Natural killer cell treated with Interleukin-12 subunit alpha and Interleukin-12 subunit beta and Interleukin-15 and Interleukin-18, amount 100 ng/mL, for 72 hours (primary cell): ENCODE measurements around the gene CD74. TPM values are rescaled to one million over a fixed set of nuclear protein-coding genes. Genes with fewer than 3 reads are reported as not detected.
A peak's percentile ranks its signal among the peaks of the same experiment; 100 is the strongest.

Source experiments
- ATAC-seq, 2 donors: fragments of 150-1000 bp; cut with Tn5 transposase in 1 of 2; sonication (Bioruptor Pico), chemical (Tn5 transposase) in 1 of 2; 2 replicates each; pipeline ENCODE4 v1.10.0; 2021
- DNase-seq: peaks from one replicate; pipeline ENCODE4 v3.0.0; 2022; ENCODE audit warnings: low spot score
- H3K27ac Mint-ChIP-seq, 2 donors: 1 replicate in 1 of 2; 2 replicates in 1 of 2; pipeline ENCODE4 v1.8.0; 2022; ENCODE audit warnings: mixed read lengths in 2 of 2, mild to moderate bottlenecking in 1 of 2, moderate library complexity in 1 of 2
- H3K27me3 Mint-ChIP-seq, 2 donors: 1 replicate in 1 of 2; 2 replicates in 1 of 2; pipeline ENCODE4 v1.8.0; 2022; ENCODE audit warnings: mixed read lengths in 2 of 2
- H3K36me3 Mint-ChIP-seq: one replicate; pipeline ENCODE4 v1.8.0; 2022; ENCODE audit warnings: mixed read lengths
- H3K4me1 Mint-ChIP-seq, 2 donors: 1 replicate in 1 of 2; 2 replicates in 1 of 2; pipeline ENCODE4 v1.8.0; 2022; ENCODE audit warnings: low read depth in 2 of 2, mixed read lengths in 2 of 2, mild to moderate bottlenecking in 1 of 2
- H3K4me3 Mint-ChIP-seq: one replicate; pipeline ENCODE4 v1.8.0; 2022; ENCODE audit warnings: mixed read lengths
- H3K9me3 Mint-ChIP-seq: 2 replicates; pipeline ENCODE4 v1.8.0; 2022; ENCODE audit warnings: mixed read lengths
- total RNA-seq, 2 donors: library from RNA; stranded (reverse); gene quantifications; one replicate each; pipeline ENCODE4 v1.2.3, GENCODE V29; 2022

The CD74 gene
- total RNA-seq, 2 donors from 2014 or later, result 767 to 771 TPM

- Mint-ChIP-seq H3K36me3 (peaks cover 3% of the 10 kb centered on the region), H3K27me3 (no peaks in the 10 kb centered on the region), H3K27ac (no peak overlapping the region), H3K9me3 (no peaks in the 10 kb centered on the region), H3K4me3 (no peak overlapping the region), H3K4me1 (peaks cover 3 to 7% of the 10 kb centered on the region in 2 donors)
- no peak for ATAC-seq
- no peak for DNase-seq
Observed at GRCh38 chr5:150391064-150391834, 21.5 kb downstream of the CD74 start.

GRCh38 chr5:150389531-150390266, 23.0 kb downstream of the CD74 start:
- DNase-seq, result no peak
- Mint-ChIP-seq H3K9me3 (no peaks in the 10 kb centered on the region), H3K27ac (no peak overlapping the region), H3K36me3 (no peaks in the 10 kb centered on the region), H3K27me3 (no peaks in the 10 kb centered on the region), H3K4me1 (peaks cover 0 to 9% of the 10 kb centered on the region in 2 donors), H3K4me3 (no peak overlapping the region)
- ATAC-seq, result no peak

- DNase-seq (no peak), ATAC-seq (no peak)
- Mint-ChIP-seq H3K9me3 (no peaks in the 10 kb centered on the region), H3K36me3 (peaks cover under 1% of the 10 kb centered on the region), H3K4me3 (no peak overlapping the region), H3K27me3 (no peaks in the 10 kb centered on the region), H3K4me1 (peaks cover 0 to 6% of the 10 kb centered on the region in 2 donors), H3K27ac (peak overlapping the region in 1 of 2 donors; percentile 50)
Observed at GRCh38 chr5:150386024-150386855, 26.5 kb downstream of the CD74 start.

DNA sequence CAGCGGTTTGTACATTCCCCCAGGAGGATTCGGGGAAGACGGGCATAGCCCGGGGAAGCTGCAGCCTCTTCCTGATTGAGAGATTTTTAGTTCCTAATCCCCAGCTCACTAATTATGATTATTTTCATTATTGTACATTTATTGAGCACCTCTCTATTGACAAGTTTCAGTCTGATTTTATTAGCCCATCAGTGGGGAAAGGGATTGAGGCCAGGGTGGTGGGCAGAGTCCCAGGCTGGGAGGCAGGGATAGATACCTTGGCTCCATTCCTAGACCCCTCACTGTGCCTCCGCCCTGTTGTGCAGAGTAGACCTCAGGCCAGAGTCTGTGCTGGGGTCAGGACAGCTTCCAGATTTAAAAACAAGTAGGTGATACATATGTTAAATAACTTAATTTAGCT, 28.0 kb downstream of the CD74 start:
- Mint-ChIP-seq H3K27ac (no peak overlapping the region), H3K27me3 (no peaks in the 10 kb centered on the region)

DNA sequence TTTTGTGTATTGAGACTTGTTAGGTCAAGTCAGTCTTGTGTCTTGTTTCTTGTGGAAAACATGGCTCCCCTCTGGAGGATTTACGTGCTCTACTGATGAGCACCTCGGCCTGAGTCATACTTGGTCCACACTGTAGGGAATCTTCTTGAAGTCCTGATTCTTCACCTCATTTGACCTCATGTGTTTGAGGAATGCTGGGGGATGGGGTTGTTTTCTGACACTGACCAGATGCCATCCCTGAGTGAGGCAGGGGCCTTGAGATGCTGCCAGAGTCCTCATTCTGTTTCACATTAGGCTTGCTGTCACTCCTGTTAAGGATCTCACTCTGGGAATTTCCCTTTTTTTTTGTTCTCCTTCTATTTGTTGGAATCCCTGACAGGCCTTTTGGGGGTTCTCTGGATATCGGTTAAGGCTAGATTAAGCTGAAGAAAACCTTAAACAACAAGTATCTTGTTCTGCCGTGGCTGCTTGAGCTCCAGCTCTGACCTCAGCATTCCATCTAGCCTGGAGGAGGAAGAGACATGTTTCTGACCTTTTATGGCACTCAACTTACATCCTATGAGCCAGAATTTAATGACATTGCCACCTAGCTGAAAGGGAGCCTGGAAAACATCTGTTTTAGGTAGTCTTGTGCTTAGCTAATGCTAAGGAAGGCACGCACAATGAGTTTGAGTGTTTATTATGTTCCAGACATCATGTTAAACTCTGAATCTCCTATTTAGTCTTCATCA, 34.6 kb downstream of the CD74 start:
- Mint-ChIP-seq H3K27ac (peak overlapping the region; percentile 37 to 48), H3K4me3 (no peak overlapping the region), H3K9me3 (no peaks in the 10 kb centered on the region), H3K27me3 (no peaks in the 10 kb centered on the region), H3K4me1 (peaks cover 11 to 13% of the 10 kb centered on the region in 2 donors), H3K36me3 (peaks cover 20% of the 10 kb centered on the region)
- ATAC-seq, result no peak
- no peak for DNase-seq

More for the DNA sequence above, 28.0 kb downstream of the CD74 start:
- ATAC-seq (no peak), DNase-seq (no peak)
- Mint-ChIP-seq H3K4me1 (peaks cover 0 to 6% of the 10 kb centered on the region in 2 donors), H3K9me3 (no peaks in the 10 kb centered on the region), H3K36me3 (peaks cover 5% of the 10 kb centered on the region), H3K4me3 (no peak overlapping the region)

GRCh38 chr5:150376799-150377771, 35.6 kb downstream of the CD74 start:
- Mint-ChIP-seq H3K4me1 (peaks cover 11 to 13% of the 10 kb centered on the region in 2 donors), H3K36me3 (peaks cover 20% of the 10 kb centered on the region), H3K27me3 (no peaks in the 10 kb centered on the region), H3K9me3 (no peaks in the 10 kb centered on the region), H3K27ac (peak overlapping the region; percentile 48 to 81), H3K4me3 (no peak overlapping the region)
- DNase-seq, result no peak
- ATAC-seq, result no peak

- Mint-ChIP-seq H3K9me3 (no peaks in the 10 kb centered on the region), H3K27ac (no peak overlapping the region), H3K4me3 (no peak overlapping the region), H3K27me3 (no peaks in the 10 kb centered on the region), H3K36me3 (peaks cover 19% of the 10 kb centered on the region), H3K4me1 (peaks cover 11 to 16% of the 10 kb centered on the region in 2 donors)
- DNase-seq (no peak), ATAC-seq (no peak)
Observed at GRCh38 chr5:150374651-150375050, 38.1 kb downstream of the CD74 start.

- no peak overlapping the region for H3K27ac Mint-ChIP-seq
- ATAC-seq (no peak), DNase-seq (no peak)
- no peaks in the 10 kb centered on the region for H3K9me3 Mint-ChIP-seq
- H3K4me3 Mint-ChIP-seq, result no peak overlapping the region
- peaks cover 16% of the 10 kb centered on the region for H3K36me3 Mint-ChIP-seq
- peaks cover 8 to 14% of the 10 kb centered on the region in 2 donors for H3K4me1 Mint-ChIP-seq
- no peaks in the 10 kb centered on the region for H3K27me3 Mint-ChIP-seq
Observed at GRCh38 chr5:150372639-150373038, 40.1 kb downstream of the CD74 start.

DNA sequence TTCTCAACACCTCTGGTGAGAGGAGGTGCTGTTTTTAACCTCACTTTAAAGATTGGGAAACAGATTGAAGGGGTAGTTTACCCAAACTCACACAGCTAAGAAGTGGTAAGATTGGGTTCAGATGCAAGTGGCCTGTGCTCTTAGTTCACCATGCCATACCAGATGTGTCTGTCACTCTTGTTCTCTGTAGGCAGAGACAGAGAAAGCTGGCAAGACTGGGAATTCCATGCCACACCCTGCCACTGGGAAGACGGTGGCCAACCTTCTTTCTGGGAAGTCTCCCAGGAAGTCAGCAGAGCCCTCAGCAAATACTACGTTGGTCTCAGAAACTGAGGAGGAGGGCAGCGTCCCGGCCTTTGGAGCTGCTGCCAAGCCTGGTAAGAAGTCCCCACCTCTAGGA, 44.2 kb downstream of the CD74 start:
- no peak for ATAC-seq
- DNase-seq, result no peak
- Mint-ChIP-seq H3K9me3 (no peaks in the 10 kb centered on the region), H3K27me3 (no peaks in the 10 kb centered on the region), H3K27ac (no peak overlapping the region), H3K4me1 (peaks cover 5% of the 10 kb centered on the region in 2 donors), H3K36me3 (peaks cover 20% of the 10 kb centered on the region), H3K4me3 (no peak overlapping the region)

- Mint-ChIP-seq H3K27ac (no peak overlapping the region), H3K9me3 (no peaks in the 10 kb centered on the region), H3K4me3 (no peak overlapping the region), H3K36me3 (peaks cover 40% of the 10 kb centered on the region), H3K27me3 (no peaks in the 10 kb centered on the region), H3K4me1 (peaks cover 29 to 37% of the 10 kb centered on the region in 2 donors)
- ATAC-seq (no peak), DNase-seq (no peak)
Observed at GRCh38 chr5:150364004-150364403, 48.7 kb downstream of the CD74 start.

DNA sequence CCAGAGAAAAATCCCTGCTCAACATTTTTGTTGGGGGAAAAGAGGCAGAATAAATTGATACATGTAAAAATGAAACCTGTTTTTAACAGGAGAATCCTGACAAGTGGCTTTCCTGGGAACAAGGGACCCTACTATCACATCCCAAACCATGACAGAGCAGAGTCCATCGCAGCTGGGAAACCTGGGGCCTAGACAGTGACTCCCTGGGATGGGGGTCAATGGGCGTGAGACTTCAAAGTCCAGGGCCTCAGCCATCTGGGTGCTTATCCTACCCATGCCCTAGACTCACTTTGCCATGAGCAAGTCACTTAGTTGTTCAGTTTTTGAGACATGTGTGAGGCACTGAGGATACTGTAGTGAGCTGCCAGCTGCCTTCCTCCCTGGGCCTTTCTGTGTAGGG, 49.5 kb downstream of the CD74 start:
- Mint-ChIP-seq H3K27ac (no peak overlapping the region), H3K4me1 (peaks cover 31 to 43% of the 10 kb centered on the region in 2 donors), H3K36me3 (peaks cover 38% of the 10 kb centered on the region)

GRCh38 chr5:150361301-150361700, 51.4 kb downstream of the CD74 start:
- Mint-ChIP-seq H3K27me3 (no peaks in the 10 kb centered on the region), H3K9me3 (no peaks in the 10 kb centered on the region), H3K36me3 (peaks cover 34% of the 10 kb centered on the region), H3K4me3 (no peak overlapping the region), H3K27ac (peak overlapping the region in 1 of 2 donors; percentile 36), H3K4me1 (peaks cover 39 to 50% of the 10 kb centered on the region in 2 donors)
- DNase-seq (no peak), ATAC-seq (no peak)

More for the DNA sequence above, 49.5 kb downstream of the CD74 start:
- ATAC-seq (no peak), DNase-seq (no peak)
- Mint-ChIP-seq H3K4me3 (no peak overlapping the region), H3K9me3 (no peaks in the 10 kb centered on the region), H3K27me3 (no peaks in the 10 kb centered on the region)
